GM19023 (cell line): ENCODE measurements around the gene PPBP.
"Not testable (repeated sequence)": the region's sequence is repeated elsewhere in the genome, so short reads cannot be mapped to it uniquely, and the experiment has no call there.

Experiments
- ATAC-seq: cut with Tn5 transposase; IDR thresholded peaks from one replicate; pipeline ENCODE4 v1.9.1; 2021; ENCODE audit warnings: mild to moderate bottlenecking, moderate library complexity; ENCODE audit not compliant: unreplicated experiment

Gene PPBP

GRCh38 chr4:73998040-73999011 lies 10.3 kb upstream of the PPBP start, which contains the start of gene CXCL5:
TSS of gene CXCL5 (minus strand) at chr4:73998677. CDS start at chr4:73998581, 96 bp downstream.
- no peak for ATAC-seq

GRCh38 chr4:73992050-73992449 lies 4.1 kb upstream of the PPBP start:
- no peak for ATAC-seq

GRCh38 chr4:73991742-73992000 lies 3.7 kb upstream of the PPBP start:
- ATAC-seq, result no peak

GRCh38 chr4:73990988-73991741 lies 3.2 kb upstream of the PPBP start:
- ATAC-seq, result no peak

GRCh38 chr4:73989928-73990327 lies 1.9 kb upstream of the PPBP start:
- no peak for ATAC-seq

GRCh38 chr4:73989031-73989430 lies 1.0 kb upstream of the PPBP start:
- ATAC-seq, result no peak

GRCh38 chr4:73985528-73985852 lies 2.5 kb downstream of the PPBP start:
- ATAC-seq, result no peak

- ATAC-seq, result no peak
These were observed 3.1 kb downstream of the PPBP start for GRCh38 chr4:73984736-73985527.

GRCh38 chr4:73981175-73981574 lies 6.8 kb downstream of the PPBP start:
- not testable (repeated sequence) for ATAC-seq

GRCh38 chr4:73979407-73979957 lies 8.5 kb downstream of the PPBP start:
- no peak for ATAC-seq

- ATAC-seq, result no peak
These were observed 9.1 kb downstream of the PPBP start for GRCh38 chr4:73978886-73979285.

GRCh38 chr4:73976716-73977115 lies 11.3 kb downstream of the PPBP start:
- no peak for ATAC-seq

- ATAC-seq, result no peak
These were observed 11.8 kb downstream of the PPBP start for GRCh38 chr4:73976217-73976616.

GRCh38 chr4:73974352-73974751 lies 13.6 kb downstream of the PPBP start:
- no peak for ATAC-seq

- no peak for ATAC-seq
These were observed 17.0 kb downstream of the PPBP start for GRCh38 chr4:73970945-73971344.

GRCh38 chr4:73970011-73970410 lies 18.0 kb downstream of the PPBP start:
- no peak for ATAC-seq

- ATAC-seq, result no peak
These were observed 20.1 kb downstream of the PPBP start for GRCh38 chr4:73967866-73968265.

GRCh38 chr4:73964862-73965611 lies 23.0 kb downstream of the PPBP start:
- ATAC-seq, result no peak

GRCh38 chr4:73962724-73963123 lies 25.3 kb downstream of the PPBP start:
- no peak for ATAC-seq

- not testable (repeated sequence) for ATAC-seq
These were observed 28.9 kb downstream of the PPBP start for GRCh38 chr4:73959041-73959440.
